GM23248 (cell line): Measurements from ENCODE around the gene ARHGAP8.

Source experiments
- EZH2 ChIP-seq: fragments of 200-600 bp; sonication (generic); IDR thresholded peaks from 2 replicates; pipeline ENCODE4 v1.6.1; 2018; ENCODE audit warnings: antibody characterized with exemption, mild to moderate bottlenecking; ENCODE audit not compliant: insufficient read depth, poor library complexity, severe bottlenecking
- EZH2phosphoT487 ChIP-seq: fragments of 200-600 bp; sonication (generic); IDR thresholded peaks from 2 replicates; pipeline ENCODE4 v1.6.1; 2018; ENCODE audit warnings: antibody characterized with exemption, moderate library complexity, mild to moderate bottlenecking, low read depth; ENCODE audit not compliant: insufficient read depth

- TF ChIP-seq EZH2 (no peak), EZH2phosphoT487 (no peak)
Observed at GRCh38 chr22:44818727-44819126, 66.4 kb downstream of the ARHGAP8 start.
